Nucleus accumbens (tissue), 56 donors: ENCODE measurements around the gene DOCK1.

Experiments
- DNase-seq, 56 donors: peaks; one replicate each; lab custom pipeline; 2025; lab: John Stamatoyannopoulos, UW

DOCK1 gene

GRCh38 chr10:127364034-127364433, 458.8 kb downstream of the DOCK1 start:
- DNase-seq, result no peak

DNA sequence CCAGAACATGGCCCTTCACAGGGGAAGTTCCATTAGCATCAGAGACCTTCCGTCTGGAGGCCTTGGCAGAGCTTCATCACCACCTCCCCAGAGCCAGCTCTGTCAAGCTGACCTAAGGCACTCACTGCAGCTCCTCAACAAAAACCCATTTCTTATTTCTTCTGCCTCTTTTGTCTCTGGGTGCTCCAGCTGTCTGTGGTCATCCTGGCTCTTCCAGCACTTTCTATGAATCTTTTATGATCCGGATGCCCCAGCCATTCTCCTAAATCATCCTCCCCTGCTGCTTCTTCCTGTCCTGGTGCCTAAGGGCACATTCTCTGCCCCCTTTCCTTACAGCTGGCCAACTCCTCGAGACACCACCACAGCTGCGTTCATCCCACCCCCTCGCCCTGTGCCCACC, 462.9 kb downstream of the DOCK1 start:
- DNase-seq, result no peak

DNA sequence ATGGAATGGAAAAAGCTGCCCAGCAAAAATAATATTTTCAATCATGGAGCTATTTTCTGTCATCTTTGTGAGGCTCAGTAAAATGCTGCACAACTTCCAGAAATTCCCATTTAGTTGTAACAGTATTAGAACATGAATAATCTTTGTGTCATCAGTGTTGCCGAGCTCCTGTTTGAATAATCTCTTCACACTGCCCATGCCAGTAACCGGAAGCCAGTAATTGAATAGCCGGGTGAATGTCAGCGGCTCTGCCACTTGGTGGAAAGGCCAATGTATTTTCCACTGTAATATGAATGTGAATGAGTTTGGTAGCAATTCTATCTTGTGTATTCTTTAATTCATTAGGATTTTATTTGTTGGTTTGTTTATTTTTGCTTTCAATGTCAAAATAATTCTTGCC, 463.7 kb downstream of the DOCK1 start:
- DNase-seq, result peak in 7 of 56 donors; percentile 6 to 47 (median 12)

- DNase-seq, result no peak
These were observed 465.4 kb downstream of the DOCK1 start for GRCh38 chr10:127370601-127371000.

GRCh38 chr10:127372361-127372760, 467.1 kb downstream of the DOCK1 start:
- no peak for DNase-seq

GRCh38 chr10:127374074-127374680, 468.9 kb downstream of the DOCK1 start:
- DNase-seq, result no peak

GRCh38 chr10:127374901-127375300, 469.7 kb downstream of the DOCK1 start:
- no peak for DNase-seq

GRCh38 chr10:127375461-127375860, 470.2 kb downstream of the DOCK1 start:
- no peak for DNase-seq

GRCh38 chr10:127376071-127376470, 470.8 kb downstream of the DOCK1 start:
- DNase-seq, result no peak

DNA sequence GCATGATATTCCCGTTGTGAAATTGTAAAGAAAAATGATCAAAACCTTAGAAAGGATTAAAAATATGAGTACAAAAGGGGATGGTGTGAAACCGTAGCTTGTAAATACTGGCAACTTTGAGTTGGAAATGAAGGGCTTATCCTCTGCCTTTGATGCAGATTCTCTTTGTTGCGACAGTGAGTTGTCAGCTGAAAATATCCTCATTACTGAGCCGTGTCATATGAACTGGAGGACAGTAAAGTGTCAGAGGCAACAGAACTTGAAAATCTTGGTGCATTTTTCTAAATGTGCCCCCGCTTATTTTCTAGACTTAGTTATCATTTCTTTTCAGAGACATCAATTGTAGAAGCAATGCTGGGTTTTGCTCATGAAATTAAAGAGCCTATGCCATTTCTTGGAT, 473.4 kb downstream of the DOCK1 start:
- DNase-seq, result no peak

- no peak for DNase-seq
These were observed 479.3 kb downstream of the DOCK1 start for GRCh38 chr10:127384532-127384931.

GRCh38 chr10:127385066-127385465, 479.8 kb downstream of the DOCK1 start:
- no peak for DNase-seq

- no peak for DNase-seq
These were observed 481.5 kb downstream of the DOCK1 start for GRCh38 chr10:127386606-127387327.

DNA sequence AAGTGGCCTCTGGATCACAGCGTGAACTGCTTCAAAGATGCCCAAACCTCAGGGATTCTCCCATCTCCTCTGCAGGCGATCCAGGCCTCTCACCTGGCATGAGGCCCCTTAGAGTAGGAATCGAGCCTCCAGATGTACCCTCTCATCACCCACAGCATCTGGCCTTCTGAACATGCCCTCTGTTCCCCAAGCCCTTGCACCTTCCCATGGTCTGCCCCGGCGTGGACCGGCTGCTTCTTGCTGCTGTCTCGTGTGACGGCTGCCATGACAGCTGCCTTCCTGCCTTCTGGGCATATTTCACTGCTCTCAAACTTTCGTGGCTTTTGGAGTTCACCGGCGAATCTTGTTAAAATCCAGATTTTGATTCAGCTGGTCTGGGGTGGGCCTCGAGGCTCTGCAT, 486.6 kb downstream of the DOCK1 start:
- no peak for DNase-seq

GRCh38 chr10:127392351-127393235, 487.4 kb downstream of the DOCK1 start:
- DNase-seq, result peak in 12 of 56 donors; percentile 13 to 57 (median 28)

DNA sequence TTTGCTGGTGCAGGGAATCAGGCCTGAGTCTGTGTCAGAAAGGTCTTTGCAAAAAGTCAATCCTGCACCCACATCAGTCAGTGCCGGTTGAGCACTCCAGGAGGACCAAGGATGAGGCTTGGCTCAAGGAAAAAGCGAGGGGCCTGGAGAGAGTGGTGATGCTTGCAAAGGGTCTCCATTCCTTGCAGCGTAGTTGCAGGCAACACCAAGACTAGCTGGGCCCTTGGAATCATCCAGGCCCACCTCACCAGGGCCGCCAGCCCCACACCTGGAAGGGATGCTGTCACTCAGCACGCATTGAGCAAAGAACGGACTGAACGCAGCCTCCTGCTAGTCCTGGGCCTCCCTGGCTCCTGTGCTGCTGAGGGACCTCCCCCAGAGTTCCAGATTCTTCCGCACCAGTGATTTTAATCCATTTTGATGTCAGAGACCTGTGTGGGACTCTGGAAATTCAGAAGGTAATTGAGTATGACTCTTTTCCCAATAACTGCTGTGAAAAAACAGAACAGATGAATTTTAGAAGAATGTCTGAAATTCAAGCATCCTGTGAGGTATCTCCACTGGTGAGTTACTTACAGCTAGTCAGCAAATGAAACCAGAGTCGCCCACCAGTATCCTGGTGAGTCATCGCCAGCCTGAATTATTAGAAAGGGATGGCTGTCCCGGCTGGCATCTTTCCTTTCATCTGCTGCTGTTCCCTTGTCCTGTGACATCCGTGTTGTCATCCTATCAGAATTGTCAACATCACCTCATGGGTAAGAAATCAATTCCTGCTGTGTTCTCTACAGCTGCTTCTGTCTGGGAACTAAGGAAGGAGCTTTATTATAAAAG, 493.1 kb downstream of the DOCK1 start:
- DNase-seq, result peak in 18 of 56 donors; percentile 9 to 64 (median 27)

GRCh38 chr10:127398971-127399365, 493.7 kb downstream of the DOCK1 start:
- DNase-seq, result no peak

DNA sequence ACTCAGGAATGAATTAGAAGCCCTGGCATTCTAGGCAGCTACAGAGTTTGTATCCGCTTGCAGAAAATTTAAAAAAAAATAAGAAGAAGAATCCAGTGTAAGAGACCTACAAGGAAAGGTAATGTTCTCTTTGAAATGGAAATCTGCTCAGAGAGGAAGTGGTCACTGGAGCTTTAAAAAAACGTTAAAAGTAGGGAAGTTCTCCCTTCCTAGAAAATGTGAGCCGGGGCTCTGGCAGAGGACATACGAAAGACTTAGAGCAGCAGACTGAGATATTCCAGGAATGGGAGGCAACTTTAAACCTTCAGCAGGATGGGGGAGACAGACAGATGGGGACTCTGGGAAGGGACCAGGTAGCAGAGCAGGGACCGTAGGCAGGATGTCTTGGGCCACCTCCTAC, 494.4 kb downstream of the DOCK1 start:
- DNase-seq, result no peak

DNA sequence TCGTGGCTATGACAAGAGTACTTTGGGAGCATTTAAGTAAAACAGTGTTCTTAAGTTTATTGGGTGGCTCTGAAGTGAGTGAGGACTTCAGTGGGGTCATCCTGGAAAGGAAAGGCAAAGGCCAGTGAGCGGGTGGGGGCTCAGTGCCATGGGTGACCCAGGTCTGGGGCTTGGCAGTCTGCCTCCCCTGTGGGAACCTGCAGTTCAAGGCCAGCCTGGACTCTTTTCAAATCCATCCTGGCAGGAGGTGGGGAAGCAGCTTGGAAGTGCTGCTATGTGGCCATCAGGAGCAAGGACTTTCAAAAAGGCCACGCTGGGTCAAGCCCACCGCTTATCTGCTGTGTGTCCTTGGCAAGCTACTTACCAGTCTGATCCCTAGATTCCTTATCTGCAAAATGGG, 495.0 kb downstream of the DOCK1 start:
- DNase-seq, result no peak
